Medulla oblongata (tissue), 1 donor: Measurements from ENCODE around the gene HPS3.

Source experiments
- DNase-seq: peaks from one replicate; pipeline ENCODE4 v3.0.0-alpha.2; 2015; ENCODE audit errors: extremely low spot score

The HPS3 gene

DNA sequence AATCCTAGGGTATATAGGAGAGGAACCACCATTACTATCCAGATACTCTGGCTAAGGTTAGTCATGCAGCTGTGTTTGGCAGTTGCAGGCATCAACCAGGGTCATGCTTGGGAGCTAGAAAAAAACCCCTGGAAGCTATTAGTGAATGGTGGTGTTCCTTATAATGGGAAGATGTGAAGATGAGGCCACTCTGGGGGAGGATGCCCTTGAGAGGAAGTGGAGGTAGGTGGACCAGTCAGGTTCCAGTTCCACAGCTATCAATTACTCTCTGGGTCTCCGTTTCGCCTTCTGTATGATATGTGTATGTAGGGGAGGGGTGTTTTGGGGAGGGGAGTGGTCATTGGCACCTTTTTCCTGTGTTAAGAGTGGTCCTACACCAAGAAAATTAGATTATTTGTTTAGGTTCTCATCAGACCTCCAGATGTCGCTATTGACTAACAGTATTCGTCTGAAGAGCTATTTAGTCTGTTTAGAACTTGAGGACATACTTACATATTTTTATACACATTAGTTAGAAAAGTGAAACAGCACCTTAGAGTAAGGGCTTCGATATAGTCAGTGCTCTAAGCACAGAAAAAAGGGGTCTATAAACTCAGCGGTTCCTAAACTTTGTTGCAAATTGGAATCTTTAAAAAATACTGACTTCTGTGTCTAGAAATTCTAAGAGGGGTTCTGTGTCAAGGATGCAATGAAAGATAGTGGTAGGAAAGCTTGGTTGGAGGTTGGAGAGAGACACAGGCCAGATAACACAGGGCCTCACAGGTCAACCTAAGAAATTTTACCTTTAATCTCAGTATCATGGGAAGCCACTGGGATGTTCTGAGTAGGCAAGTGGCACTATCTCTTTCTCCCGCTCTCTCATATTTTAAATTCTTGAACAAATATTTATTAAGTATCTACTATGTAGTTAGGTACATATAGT, 9.1 kb upstream of the HPS3 start:
- DNase-seq = peak; percentile 83

DNA sequence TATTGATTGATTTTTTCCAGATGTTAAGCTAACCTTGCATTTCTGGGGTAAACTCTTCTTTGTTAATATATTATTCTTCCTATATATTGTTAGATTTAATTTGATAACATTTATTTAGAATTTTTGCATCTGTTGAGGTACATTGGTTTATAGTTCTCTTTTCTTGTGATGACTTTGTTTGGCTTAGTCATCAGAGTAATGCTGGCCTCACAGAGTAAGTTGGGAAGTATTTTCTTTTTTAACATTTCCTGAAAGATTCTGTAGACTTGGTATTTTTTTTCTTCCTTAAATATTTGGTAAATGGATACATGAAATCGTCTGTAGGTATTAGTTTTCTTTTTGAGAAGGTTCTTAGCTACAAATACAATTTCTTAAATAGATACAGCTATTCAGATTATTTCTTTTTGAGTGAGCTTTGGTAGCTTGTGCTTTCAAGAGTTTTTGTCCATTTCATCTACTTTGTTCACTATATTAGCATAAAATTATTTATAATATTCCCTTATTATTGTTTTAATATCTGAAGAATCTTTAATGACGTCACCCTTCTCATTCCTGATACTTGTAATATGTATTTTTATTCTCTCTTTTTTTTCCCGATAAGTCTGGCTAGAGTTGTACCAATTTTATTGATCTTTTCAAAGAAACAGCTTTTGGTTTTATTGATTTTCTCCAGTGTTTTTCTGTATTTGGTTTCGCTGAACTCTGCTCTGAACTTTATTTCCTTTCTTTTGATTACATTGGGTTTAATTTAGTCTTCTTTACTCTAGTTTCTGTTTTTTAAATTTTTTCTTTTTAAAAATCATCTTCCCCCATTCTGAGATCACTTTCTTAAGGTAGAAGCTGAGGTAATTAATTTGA, 6.5 kb upstream of the HPS3 start:
- no peak for DNase-seq

DNA sequence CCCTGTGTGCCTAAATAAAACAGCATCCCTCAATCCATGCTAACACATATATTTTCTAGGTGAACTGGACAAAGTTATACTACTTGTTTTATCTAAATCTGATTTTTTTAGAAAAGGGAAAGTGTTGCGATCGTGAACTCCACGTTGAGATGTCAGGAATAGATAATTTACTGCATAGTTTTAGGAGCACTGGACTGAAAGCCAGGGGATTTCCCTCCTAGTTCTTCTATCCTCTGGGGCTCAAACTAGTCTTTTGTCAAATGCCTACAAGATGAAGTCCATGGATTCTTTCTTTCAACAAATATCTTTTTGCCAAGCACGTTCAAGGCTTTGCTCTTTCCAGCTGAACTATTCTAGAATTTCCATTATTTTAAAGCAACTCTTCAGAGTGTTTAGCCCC, 617 bp upstream of the HPS3 start:
- peak; percentile 48 for DNase-seq

DNA sequence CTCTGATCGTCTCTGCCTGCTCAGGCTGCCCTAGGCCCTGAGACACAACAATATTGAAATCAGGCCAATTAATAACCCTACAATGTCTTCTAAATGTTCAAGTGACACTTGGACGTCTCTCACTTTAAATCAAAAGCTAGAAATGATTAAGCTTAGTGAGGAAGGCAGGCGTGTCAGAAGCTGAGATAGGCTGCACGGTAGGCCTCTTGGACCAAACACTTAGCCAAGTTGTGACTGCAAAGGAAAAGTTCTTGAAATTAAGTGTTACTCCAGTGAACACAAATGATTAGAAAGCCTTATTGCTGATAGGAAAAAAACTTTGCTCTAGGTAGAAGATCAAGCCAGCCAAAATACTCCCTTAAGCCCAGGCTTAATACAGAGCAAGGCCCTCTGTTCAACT, 2.2 kb downstream of the HPS3 start:
- DNase-seq = peak; percentile 38

DNA sequence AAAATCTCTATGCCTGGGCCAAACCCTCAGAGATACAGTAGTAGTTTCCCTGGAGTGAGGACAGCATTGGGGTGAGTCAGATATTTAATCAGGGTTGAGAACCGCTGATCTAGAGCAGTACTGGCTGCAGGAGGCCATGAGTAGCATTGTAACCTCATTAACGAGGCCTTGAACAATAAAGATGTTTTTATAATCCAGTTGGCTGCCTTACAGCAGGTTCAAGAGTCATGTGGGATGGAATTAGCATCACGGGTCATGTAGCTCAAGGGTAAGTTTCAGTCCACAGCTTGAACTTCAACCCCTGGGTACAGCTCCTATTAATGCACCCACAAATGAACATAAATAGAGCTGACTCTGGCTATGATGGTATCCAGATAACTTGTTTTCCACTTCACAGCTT, 5.1 kb downstream of the HPS3 start:
- no peak for DNase-seq

DNA sequence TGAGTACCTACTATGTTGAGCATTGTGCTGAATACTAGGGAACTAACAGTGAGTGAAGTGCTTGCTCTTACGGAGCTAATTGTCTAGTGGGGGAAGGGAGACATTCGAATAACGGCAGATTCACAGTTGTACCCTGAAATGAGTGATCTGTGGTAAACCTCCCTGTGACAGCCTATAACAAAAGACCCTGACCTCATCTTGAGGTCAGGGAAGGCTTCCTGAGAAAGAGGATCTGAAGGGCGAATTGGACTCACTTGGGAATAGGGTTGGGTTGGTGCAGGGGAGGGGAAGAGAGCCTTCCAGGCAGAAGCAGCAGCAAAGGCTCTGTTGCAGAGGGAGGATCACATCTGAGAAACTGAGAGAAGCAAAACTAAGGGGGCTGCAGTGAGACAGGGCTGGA, 13.2 kb downstream of the HPS3 start:
- no peak for DNase-seq

DNA sequence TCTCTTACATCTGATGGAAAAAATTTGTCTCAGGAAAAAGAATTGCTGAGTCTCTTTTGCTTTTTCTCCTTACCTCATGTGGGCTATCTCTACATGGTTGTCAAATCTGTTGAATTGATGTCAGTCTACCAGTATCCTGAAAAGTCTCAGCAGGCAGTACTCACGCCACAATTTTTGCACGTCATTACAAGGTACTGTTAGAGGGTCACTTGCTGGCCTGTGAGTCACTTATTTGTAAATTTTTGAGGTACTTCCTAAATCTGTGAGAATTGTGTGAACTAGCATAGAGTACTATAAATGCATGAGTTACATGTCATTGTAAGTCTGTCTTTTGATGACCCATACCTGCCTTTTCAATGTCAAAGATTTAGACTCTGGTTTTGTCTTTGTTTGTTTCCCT, 15.9 kb downstream of the HPS3 start:
- DNase-seq = no peak

DNA sequence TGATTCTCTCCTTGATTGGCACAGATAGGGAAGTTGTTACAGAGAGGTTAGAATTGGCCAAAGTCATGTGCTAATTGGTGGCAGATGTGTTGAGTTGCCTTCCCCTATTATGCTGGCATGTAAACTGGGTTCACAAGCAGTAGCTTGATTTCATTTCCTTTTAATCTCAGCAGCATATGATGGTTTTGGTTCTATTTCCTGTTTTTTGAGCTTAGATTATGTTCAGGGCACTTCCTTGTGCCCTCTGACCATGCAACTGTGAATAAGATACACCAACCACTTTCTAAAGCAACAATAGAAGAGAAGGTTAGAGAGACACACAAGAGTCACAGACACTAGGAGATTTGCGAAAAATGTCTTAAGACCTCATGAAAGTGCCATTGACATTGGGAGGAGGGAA, 16.5 kb downstream of the HPS3 start:
- peak; percentile 78 for DNase-seq

DNA sequence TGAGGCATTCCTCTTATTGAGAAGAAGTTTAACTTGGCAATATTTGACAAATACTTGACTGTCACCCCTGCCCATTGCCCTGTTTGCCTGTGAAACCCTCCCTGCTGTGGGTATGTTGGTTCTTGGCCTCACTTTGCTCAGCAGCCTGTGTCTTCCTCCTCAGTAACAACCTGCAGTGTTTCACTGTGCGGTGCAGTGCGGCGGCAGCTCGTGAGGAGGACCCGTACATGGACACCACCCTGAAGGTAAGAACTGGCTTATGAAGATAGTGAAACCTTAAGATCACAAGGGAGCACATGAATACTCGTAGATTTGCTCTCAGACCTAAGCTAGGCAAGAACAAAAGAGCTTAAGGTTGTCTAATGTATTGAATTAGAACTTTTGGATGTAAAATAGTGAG, 21.0 kb downstream of the HPS3 start:
- no peak for DNase-seq

DNA sequence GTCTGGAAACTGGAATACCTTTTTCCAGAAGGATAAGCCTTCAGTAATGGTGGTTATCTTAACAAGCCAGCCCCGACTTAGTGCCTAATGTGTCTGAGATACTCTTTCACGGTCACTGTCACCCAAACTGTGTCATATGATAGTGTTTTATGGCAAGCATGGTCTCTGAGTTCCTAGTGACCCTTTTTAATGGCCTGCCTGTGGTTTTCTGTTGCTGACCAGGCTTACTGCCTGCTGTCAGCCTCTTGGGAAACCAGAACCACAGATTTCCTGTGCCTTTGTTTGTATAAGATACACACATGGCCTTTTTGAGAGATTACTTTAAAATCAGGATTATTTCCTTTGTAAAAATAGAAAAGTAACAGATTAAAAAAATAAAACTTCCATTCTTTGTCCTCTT, 22.4 kb downstream of the HPS3 start:
- peak; percentile 59 for DNase-seq

DNA sequence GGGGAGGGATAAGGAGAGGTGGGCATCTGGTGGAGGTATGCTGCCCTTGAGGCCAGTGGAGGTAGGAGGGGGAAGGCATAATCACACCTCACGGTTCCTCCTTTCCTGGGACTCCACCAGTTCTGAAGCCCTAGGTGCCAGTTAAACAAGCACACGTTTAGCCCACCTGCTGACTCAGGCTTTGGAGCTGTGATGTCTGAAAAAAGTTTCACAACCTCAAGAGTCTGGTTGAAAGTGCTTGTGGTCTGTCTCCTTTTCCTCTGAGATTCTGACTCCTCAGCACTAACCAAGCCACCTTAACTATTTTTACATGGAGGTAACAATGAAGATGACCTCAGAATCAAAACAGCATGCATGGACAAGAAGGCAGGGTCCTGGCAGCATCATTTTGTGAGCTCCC, 23.0 kb downstream of the HPS3 start:
- peak; percentile 43 for DNase-seq

DNA sequence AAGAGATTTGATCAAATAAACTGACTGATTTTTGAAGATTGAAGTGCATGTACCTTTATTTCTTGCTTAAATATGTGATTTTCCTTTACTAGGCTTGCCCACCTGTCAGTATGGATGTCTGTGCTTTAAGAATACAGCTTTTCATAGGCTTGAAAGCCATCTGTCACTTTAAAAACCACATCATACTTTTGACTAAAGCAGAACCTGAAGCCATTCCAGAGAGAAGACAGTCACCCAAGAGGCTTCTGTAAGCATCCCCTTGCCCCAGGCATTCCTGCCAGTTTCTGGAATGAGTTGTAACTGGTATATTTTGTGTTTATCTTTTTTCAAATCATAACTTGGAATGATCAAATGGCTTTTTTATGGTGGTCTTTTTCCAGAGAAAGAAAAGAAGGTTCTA, 24.0 kb downstream of the HPS3 start:
- DNase-seq = no peak

DNA sequence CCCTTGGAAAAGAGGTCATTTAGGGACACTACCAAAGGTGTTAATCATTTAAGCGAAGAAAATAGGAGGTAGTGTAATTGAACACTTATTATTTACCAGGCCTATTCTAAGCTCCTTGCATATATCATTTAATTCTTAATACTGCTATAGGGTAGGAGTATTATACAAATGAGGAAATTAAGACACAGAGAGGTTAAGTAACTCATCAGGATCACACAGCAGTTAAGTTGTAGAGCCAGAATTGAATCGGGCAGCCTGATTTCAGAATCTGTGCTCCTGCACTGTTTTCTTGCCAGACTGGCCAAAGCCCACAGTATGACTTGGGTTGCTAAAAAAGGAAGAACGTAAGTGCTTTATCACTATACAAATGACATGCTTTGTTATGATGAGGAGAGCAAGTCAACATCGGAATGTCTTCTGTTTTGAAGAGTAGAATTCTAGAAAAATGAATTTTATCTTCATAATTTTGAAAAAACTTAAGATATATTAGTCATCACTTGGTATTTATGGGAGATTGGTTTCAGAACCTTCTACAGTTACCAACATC, 31.4 kb downstream of the HPS3 start:
- DNase-seq = no peak

DNA sequence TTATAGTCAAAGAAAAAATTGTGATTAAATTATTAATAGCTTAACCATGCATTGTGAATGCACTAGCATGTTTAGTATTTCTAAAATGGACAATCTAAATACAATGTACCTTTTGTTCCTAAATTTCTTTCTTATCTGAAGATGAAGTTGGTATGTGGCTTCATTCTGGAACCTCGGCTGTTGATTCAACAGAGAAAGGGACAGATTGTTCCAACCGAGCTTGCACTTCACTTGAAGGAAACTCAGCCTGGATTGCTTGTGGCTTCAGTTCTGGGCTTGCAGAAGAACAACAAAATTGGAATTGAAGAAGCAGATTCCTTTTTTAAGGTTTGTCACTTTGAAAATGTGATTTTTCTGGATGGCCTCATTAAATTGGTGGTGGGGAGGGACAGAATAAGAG, 32.6 kb downstream of the HPS3 start:
- no peak for DNase-seq

DNA sequence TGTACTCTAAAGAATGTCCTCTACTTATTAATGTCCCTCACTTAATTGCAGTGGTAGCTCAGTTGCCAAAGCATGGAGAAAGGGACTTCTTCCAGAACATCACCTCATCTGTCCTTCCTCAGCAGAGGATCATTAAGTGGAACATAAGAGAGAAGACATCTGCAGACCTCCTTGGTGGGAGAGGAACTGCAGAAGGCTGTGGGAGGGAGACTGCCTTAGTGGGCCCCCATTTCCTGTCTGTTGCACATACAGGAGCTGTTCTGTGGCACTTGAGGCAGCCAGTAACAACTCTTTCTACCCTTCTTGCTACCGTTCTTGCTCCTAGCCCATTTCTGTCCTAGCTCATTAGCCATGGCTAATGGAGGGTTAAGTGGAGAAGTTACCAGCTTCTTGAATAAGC, 33.6 kb downstream of the HPS3 start:
- no peak for DNase-seq

DNA sequence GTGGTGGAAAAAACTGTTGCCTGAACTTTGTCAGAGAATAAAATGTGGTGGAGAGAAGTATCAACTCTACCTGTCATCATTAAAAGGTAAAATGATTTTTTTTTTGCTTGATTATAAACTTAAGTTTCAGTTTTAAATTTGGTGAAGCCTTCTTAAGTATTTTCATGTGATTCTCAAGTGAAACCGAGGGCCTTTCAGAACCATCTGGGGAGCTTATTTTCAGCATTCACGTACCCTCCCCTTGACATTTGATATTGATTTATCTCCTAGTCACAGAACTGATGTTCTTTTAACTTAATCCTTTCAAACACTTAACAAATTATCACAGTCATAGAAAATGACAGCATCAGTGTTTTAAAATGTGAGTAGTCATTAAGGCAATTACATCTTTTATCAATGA, 38.5 kb downstream of the HPS3 start:
- no peak for DNase-seq

DNA sequence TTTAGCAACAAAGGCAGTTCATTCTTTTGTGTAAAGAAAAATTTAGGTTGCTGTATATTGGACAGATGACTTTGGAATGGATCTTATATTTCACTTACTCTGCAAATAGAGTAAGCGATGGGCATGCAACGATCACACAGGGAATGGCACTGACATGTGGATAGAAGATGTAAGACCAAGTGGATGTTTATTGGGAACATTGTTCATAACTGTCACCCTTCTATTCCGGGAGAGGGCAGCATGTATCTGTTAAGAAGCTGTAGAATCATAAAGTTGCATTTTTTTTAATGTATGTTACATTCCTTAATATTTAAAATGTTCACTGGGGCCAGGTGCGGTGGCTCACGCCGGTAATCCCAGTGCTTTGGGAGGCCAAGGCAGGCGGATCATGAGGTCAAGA, 41.2 kb downstream of the HPS3 start:
- DNase-seq = no peak

DNA sequence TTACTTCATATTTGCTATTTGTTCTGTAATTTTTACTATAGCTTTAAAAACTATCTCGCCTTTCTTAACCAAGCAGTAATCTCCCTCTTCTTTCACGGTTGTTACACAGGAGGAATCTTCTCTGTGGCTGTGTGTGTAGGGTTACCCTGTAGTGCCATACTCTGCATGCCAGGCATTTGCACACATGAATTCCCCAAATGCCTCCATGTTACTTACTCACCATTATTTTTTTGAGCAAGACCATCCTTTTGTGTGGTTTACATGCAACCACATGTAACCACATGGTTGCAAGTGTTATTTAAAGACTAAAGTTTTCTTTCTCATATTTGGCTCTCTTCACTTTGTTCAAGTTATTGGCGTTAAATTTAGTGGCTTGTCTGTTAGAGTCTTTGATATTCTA, 45.5 kb downstream of the HPS3 start:
- no peak for DNase-seq

DNA sequence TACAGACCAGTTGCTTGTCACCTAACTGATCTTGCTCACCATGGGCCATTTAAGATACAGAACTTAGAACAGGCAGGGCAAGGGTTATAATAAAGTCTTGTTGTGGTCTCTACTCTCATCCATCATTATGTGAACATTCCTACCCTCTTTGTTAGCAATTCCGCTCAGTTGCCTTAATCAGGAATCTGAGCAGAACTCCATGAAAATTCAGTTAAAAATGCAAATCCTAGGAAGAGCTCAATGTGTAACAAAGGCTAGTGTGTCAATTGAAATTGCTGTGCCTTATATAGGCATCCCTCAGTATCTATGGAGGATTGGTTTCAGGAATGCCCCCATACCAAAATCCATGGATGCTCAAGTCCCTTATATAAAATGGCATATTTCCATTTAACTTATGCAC, 47.7 kb downstream of the HPS3 start:
- DNase-seq = no peak

DNA sequence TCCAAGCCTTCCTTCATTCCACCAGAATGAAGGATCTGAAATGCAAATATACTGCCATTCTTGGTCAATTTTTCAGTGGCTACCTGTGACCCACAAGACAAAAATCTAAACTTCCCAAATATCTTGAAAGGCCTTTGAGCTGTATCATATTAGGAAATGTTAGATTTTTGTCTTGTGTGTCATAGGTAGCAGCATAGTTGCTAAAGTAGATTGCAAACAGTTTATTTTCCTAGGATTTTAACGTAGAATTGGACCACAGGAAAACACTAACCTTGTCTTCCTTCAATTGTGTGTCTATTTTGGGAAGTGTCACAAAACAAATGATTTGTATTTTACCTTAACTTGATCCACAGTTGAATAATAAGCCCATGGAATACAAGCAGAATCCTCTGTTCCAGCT, 49.8 kb downstream of the HPS3 start:
- DNase-seq = no peak

DNA sequence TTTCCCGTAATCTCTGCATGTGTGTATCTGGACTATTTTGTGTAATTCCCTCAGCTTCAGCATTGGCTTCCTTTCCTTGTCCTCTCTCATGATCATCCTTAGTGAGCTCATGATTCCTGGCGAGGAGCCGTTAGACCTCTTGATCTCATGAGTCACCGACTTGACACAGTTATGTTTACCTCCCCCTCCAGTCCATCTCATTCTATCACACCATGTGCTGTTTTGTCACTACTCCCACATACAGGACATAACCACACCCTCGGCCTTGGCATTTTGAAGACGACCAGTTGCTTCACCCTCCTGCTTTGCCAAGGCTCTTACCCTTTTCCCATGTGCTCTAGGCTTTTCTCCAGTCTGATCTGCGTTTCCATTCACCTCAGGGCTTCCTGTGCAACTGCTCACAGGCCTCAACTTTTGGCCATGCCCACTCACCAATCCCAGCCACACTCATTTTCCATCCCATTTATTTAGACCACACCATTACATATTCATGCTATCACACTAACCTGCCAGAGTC, 50.7 kb downstream of the HPS3 start:
- peak; percentile 61 for DNase-seq

DNA sequence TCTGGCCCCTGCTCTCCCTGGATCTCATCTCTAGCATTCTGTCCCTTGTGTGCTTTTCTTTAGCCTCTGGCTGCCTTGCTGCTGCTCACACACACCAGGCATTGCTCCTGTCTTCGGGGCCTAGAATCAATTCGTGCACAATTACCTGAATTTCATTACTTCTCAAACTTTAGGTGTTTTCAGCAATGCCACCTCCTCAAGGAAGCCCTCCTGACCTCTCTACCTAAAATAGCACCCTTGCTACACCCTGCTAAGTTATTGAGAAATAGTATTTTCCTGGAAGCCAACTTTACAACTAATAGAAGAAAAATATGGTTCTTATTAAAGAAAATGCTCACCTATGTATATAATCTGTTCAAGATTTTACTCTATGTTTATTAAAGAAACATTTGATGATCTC, 51.7 kb downstream of the HPS3 start:
- no peak for DNase-seq

DNA sequence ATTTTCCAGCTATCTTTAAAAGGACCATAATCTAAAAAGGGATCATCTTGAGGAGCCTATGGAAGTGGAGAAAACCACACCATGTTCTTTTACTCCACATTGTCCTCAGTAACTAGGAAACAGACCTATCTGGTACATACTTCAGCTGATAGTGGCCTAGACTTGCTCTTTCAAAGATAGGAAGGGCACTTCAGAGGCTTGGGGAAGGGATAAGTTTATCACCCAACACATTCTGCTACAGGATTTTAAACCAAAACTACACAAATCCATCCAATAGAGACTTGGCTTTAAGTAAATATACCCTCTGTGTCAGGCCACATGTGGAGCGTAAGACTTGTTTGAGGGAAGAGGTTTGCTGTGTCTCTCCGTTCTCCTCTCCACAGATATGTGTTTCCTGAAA, 56.8 kb downstream of the HPS3 start:
- DNase-seq = no peak
